Kidney glomerular epithelial cell (primary cell): Measurements from ENCODE around the gene NAPG.
"Not testable (repeated sequence)": the region's sequence is repeated elsewhere in the genome, so short reads cannot be mapped to it uniquely, and the experiment has no call there.

Experiments used
- DNase-seq: peaks from one replicate; lab custom pipeline; 2025; lab: John Stamatoyannopoulos, UW

NAPG gene

GRCh38 chr18:10585260-10585659, 59.4 kb downstream of the NAPG start:
- DNase-seq: no peak

- DNase-seq: no peak
Measured at GRCh38 chr18:10588975-10589374, 63.1 kb downstream of the NAPG start.

- no peak for DNase-seq
Measured at GRCh38 chr18:10590412-10590811, 64.6 kb downstream of the NAPG start.

- DNase-seq: no peak
Measured at GRCh38 chr18:10591896-10592295, 66.1 kb downstream of the NAPG start.

- DNase-seq: not testable (repeated sequence)
Measured at GRCh38 chr18:10593366-10594022, 67.7 kb downstream of the NAPG start.

GRCh38 chr18:10595917-10596316, 70.1 kb downstream of the NAPG start:
- DNase-seq: not testable (repeated sequence)

- DNase-seq: not testable (repeated sequence)
Measured at GRCh38 chr18:10597695-10598094, 71.9 kb downstream of the NAPG start.

GRCh38 chr18:10600701-10601100, 74.9 kb downstream of the NAPG start:
- DNase-seq: not testable (repeated sequence)
